HUES64 (cell line): ENCODE results near the gene RAPGEF2. TPM values are rescaled to one million over a fixed set of nuclear protein-coding genes. Genes with fewer than 3 reads are reported as not detected.
"Not testable (repeated sequence)": the region's sequence is repeated elsewhere in the genome, so short reads cannot be mapped to it uniquely, and the experiment has no call there.

Source experiments
- H3K27ac ChIP-seq: 2 replicates; pipeline ENCODE4 v1.7.0; 2013; ENCODE audit warnings: low read depth, low read length, inconsistent platforms
- H3K27me3 ChIP-seq: 2 replicates; pipeline ENCODE4 v1.6.1; 2013; ENCODE audit warnings: mild to moderate bottlenecking, low read length; ENCODE audit not compliant: insufficient read depth
- H3K36me3 ChIP-seq: 2 replicates; pipeline ENCODE4 v1.6.1; 2013; ENCODE audit warnings: mild to moderate bottlenecking, low read length; ENCODE audit not compliant: insufficient read depth
- H3K4me1 ChIP-seq: 2 replicates; pipeline ENCODE4 v1.6.1; 2013; ENCODE audit warnings: mild to moderate bottlenecking, low read length, moderate library complexity; ENCODE audit not compliant: insufficient read depth
- H3K4me3 ChIP-seq: 2 replicates; pipeline ENCODE4 v1.5.1; 2013; ENCODE audit warnings: mild to moderate bottlenecking, low read length, moderate library complexity
- H3K9ac ChIP-seq: 2 replicates; pipeline ENCODE4 v1.6.1; 2013; ENCODE audit warnings: mild to moderate bottlenecking, low read depth, low read length
- H3K9me3 ChIP-seq: 2 replicates; pipeline ENCODE4 v1.6.1; 2013; ENCODE audit warnings: low read depth, low read length; ENCODE audit not compliant: insufficient read depth
- WGBS: fragments of 150-250, 120-280 bp; methylation state at CpG from one replicate; pipeline ENCODE4 v1.1.7; 2013; ENCODE audit warnings: missing lambda C conversion rate; 5-methylcytosine and 5-hydroxymethylcytosine counted together
- polyA plus RNA-seq, 2 experiments: library from polyadenylated mRNA; stranded (reverse); fragments of 50-300 nt; gene quantifications; one replicate each; pipeline ENCODE4 v1.2.3, GENCODE V29; 2013

RAPGEF2 gene, protein sequence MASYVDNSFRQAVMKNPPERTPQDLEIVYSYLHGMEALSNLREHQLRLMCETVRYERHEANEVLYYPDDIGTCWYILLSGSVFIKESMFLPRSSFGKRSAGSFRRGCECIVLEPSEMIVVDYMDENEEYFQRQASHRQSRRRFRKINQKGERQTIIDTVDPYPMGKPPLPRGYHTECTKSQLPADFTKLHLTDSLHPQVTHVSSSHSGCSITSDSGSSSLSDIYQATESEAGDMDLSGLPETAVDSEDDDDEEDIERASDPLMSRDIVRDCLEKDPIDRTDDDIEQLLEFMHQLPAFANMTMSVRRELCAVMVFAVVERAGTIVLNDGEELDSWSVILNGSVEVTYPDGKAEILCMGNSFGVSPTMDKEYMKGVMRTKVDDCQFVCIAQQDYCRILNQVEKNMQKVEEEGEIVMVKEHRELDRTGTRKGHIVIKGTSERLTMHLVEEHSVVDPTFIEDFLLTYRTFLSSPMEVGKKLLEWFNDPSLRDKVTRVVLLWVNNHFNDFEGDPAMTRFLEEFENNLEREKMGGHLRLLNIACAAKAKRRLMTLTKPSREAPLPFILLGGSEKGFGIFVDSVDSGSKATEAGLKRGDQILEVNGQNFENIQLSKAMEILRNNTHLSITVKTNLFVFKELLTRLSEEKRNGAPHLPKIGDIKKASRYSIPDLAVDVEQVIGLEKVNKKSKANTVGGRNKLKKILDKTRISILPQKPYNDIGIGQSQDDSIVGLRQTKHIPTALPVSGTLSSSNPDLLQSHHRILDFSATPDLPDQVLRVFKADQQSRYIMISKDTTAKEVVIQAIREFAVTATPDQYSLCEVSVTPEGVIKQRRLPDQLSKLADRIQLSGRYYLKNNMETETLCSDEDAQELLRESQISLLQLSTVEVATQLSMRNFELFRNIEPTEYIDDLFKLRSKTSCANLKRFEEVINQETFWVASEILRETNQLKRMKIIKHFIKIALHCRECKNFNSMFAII (N-terminal part only)
- 26.8 TPM for polyA plus RNA-seq (2013, experiment 1 of 2)
- polyA plus RNA-seq (2013, experiment 2 of 2) = 23.9 TPM

DNA sequence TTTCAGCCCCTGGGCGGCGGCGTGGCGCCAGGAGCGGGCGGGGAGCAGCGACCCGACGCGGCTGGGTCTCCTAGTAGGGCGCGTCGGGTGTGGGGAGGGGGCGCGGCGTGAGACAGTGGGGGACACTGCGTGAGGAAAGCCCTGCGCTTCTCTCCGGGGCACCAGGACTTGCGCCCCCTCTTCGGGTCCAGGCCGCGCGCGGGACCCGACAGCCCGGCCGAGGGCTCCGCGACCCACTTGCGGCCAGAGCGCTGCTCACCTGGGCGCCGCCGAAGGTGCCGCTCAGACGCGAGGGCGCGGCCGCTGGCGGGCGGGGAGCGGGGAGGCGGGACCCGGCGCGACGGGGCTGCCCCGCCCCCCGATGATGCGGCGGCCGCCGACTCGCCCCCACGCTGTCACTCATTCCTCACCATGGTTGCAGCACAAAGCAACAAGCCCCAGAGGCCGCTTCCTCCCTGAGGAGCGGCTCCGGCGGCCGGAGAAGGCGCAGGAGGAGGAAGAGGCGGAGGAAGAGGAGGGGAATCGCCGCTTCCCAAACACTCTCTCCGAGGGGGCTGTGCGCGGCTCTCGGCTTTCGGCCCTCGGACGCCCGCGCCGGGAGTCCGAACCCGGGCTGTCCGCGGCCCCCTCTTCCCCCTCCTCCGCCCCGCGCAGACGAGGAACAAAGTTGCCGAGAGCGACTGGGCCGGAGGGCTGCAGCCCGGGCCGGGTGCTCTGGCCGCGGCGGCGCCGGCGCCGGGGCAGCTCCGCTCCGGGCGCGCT, at the start of gene RAPGEF2:
Gene RAPGEF2, plus strand, starts transcription at position 458 of the 762 bp plus-strand sequence. CDS start 1,084 bp downstream, outside the sequence.
- Histone ChIP-seq H3K27ac (peak within 1 kb of the TSS; percentile 87; the same call in 1 of the 2 replicates), H3K36me3 (no peaks in the 10 kb centered on the region)

DNA sequence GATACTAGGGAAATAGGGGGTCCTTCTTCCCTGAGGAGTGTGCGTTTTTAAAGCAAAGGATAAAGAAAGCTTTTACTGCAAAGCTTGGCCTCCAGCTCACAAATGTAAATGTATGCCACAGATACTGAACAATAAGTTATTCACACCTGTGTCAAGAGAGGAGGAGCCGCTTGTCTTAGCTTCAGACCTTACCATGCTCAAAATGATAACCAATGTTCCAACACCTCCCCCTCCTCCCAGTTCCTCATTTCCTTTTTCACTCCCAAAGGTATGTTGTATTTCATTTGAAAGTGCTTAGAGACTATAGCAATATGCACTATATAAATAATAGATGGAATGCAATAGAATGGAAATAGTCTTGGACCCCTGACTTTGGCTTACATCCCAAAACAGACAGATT, 47.0 kb upstream of the RAPGEF2 start:
- 54% methylated on average over 2 of the region's 2 CpGs for WGBS
- H3K36me3 ChIP-seq = no peaks in the 10 kb centered on the region
- H3K9me3 ChIP-seq = no peaks in the 10 kb centered on the region
- peaks cover 33% of the 10 kb centered on the region for H3K4me1 ChIP-seq
- H3K27me3 ChIP-seq = no peaks in the 10 kb centered on the region
- no peak overlapping the region for H3K27ac ChIP-seq
- H3K4me3 ChIP-seq = no peak overlapping the region
- H3K9ac ChIP-seq = no peak overlapping the region

More for the DNA sequence above, at the start of gene RAPGEF2:
- peaks cover 20% of the 10 kb centered on the region for H3K27me3 ChIP-seq
- H3K9me3 ChIP-seq = no peaks in the 10 kb centered on the region
- peak within 1 kb of the TSS; percentile 88 for H3K4me3 ChIP-seq
- H3K4me1 ChIP-seq = peaks cover 41% of the 10 kb centered on the region
- under 1% methylated on average over 97 of the region's 100 CpGs for WGBS
- peak within 1 kb of the TSS; percentile 83 for H3K9ac ChIP-seq

DNA sequence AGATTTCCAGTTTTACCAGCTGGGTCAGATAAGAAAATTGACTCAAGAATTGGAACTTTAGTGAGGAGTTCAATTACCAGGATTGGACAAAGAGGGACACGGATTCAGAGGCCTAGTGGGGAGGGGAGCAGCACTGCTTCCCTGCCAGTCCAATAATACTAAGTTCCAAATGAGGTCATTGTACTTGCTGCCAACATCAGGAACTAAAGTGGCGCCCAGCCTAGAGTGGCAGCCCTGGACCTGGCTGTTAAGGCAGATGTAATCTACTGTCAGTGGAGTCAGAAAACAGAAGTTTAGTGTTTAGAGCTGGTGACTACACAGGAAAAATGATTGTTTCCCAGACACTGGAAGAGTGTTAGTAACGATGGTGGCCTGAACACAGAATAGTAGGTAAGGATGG, 42.7 kb upstream of the RAPGEF2 start:
- peaks cover 20% of the 10 kb centered on the region for H3K4me1 ChIP-seq
- WGBS = 94% methylated on average over 3 of the region's 3 CpGs
- no peak overlapping the region for H3K4me3 ChIP-seq
- H3K9ac ChIP-seq = no peak overlapping the region
- no peaks in the 10 kb centered on the region for H3K36me3 ChIP-seq
- no peaks in the 10 kb centered on the region for H3K9me3 ChIP-seq
- H3K27ac ChIP-seq = no peak overlapping the region
- no peaks in the 10 kb centered on the region for H3K27me3 ChIP-seq

DNA sequence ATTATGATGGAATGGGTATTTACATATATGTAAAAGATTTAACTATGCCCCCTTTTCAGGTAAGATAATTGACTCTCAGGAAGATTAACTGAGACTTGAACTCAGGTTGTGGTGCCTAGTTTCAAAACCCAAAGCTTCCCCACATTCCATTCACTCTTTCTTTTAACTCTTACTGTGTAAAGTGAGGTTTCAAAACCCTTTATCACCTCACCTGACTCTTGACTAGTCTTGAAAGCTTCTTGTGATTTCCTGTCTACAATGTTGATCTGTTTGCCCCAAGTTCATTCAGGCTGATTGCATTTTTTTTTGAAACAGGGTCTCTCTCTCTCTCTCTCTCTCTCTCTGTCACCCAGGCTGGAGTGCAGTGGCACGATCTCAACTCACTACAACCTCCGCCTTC, 40.5 kb upstream of the RAPGEF2 start:
- Histone ChIP-seq H3K27me3 (no peaks in the 10 kb centered on the region), H3K9ac (no peak overlapping the region), H3K36me3 (no peaks in the 10 kb centered on the region), H3K4me3 (no peak overlapping the region), H3K27ac (no peak overlapping the region), H3K4me1 (peaks cover 6% of the 10 kb centered on the region; the same call in 1 of the 2 replicates), H3K9me3 (no peaks in the 10 kb centered on the region)
- WGBS = 44% methylated on average over 2 of the region's 2 CpGs

DNA sequence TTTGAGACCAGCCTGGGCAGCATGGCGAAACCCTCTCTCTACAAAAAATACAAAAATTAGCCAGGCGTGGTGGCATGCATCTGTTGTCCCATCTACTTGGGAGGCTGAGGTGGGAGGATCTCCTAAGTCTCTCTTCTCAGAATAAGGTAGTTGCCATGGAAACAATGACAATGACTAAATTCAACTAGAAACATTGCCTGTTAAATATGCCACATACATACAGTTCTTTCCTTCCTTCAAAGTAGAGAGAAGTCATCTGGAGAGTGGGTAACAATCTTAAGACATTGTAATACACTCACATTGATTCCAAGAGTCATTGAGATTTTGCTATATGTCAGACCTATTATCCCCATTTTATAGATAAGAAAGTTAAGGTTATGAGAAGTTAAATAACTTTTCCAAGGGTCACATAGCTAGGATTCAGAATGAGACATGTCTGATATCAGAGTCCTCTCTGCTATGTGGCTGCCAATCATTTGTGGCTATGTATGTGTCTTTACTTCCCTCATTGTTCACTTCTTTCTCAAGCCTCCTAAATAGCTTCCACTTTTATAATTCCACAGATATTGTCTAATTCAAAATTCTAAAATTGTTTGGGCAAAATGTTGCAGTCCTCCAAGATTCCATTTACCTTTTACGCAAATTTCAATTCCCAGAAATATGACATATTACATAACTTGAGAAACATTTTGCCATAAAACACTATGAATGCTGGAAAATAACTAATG, 37.2 kb upstream of the RAPGEF2 start:
- WGBS = 88% methylated on average over 3 of the region's 3 CpGs
- H3K9ac ChIP-seq = no peak overlapping the region

DNA sequence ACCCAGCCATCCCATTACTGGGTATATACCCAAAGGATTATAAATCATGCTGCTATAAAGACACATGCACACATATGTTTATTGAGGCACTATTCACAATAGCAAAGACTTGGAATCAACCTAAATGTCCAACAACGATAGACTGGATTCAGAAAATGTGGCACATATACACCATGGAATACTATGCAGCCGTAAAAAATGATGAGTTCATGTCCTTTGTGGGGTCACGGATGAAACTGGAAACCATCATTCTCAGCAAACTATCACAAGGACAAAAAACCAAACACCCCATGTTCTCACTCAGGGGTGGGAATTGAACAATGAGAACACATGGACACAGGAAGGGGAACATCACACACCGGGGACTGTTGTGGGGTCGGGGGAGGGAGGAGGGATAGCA, 34.7 kb upstream of the RAPGEF2 start:
- WGBS = 95% methylated on average over 3 of the region's 5 CpGs
- H3K27me3 ChIP-seq, H3K9ac ChIP-seq, H3K36me3 ChIP-seq, H3K9me3 ChIP-seq, H3K4me3 ChIP-seq, H3K27ac ChIP-seq: not testable (repeated sequence)
- peaks cover 27% of the 10 kb centered on the region for H3K4me1 ChIP-seq

More for the DNA sequence above, 37.2 kb upstream of the RAPGEF2 start:
- Histone ChIP-seq H3K27me3 (no peaks in the 10 kb centered on the region), H3K4me3 (no peak overlapping the region), H3K4me1 (peaks cover 6% of the 10 kb centered on the region; the same call in 1 of the 2 replicates), H3K36me3 (no peaks in the 10 kb centered on the region), H3K27ac (no peak overlapping the region), H3K9me3 (no peaks in the 10 kb centered on the region)

DNA sequence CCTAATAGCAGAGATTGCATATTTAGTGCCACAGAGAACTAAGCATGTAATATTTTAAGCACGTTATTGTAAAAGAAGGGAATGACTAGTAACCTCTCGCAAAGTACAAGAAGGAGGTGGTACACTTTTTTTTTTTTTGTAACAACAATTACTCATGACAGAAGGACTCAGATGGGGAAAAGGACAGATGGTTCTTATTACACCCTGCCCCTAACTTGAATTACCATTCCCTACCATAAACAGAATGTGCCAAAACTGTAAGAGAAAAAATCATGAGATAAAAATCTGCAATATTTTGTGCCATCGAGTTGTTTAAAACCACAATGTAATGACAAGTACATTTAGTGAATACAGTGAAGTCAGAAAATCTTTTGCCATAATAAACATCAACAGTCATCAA, 33.0 kb upstream of the RAPGEF2 start:
- 96% methylated on average over 2 of the region's 3 CpGs for WGBS
- no peak overlapping the region for H3K27ac ChIP-seq

DNA sequence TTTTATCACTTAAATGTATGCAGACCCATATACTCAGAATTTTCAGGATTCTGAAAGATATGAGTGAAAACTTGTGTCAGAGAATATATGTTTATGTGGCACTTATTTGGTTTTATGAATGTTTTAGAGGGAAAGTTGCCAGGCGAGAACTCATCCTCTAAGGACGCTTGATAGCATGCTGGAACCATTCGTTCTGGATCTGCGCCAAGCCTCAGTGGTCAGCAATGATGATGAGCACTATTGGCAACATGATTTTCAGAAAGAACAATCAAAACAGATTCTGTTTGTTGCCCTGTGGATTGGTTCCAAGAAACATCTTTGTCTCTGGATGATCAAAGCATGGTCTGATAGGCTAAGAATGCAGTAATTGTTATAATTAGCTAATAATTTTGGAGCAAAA, 32.1 kb upstream of the RAPGEF2 start:
- Histone ChIP-seq H3K27me3 (no peaks in the 10 kb centered on the region), H3K4me1 (peaks cover 20% of the 10 kb centered on the region), H3K4me3 (no peak overlapping the region), H3K27ac (no peak overlapping the region; the same call in 1 of the 2 replicates), H3K9me3 (no peaks in the 10 kb centered on the region), H3K9ac (no peak overlapping the region; the same call in 1 of the 2 replicates), H3K36me3 (no peaks in the 10 kb centered on the region)
- 93% methylated on average over 4 of the region's 4 CpGs for WGBS

More for the DNA sequence above, 33.0 kb upstream of the RAPGEF2 start:
- no peaks in the 10 kb centered on the region for H3K36me3 ChIP-seq
- H3K9me3 ChIP-seq = no peaks in the 10 kb centered on the region
- no peak overlapping the region for H3K9ac ChIP-seq
- no peaks in the 10 kb centered on the region for H3K27me3 ChIP-seq
- H3K4me1 ChIP-seq = peaks cover 24% of the 10 kb centered on the region
- no peak overlapping the region for H3K4me3 ChIP-seq

DNA sequence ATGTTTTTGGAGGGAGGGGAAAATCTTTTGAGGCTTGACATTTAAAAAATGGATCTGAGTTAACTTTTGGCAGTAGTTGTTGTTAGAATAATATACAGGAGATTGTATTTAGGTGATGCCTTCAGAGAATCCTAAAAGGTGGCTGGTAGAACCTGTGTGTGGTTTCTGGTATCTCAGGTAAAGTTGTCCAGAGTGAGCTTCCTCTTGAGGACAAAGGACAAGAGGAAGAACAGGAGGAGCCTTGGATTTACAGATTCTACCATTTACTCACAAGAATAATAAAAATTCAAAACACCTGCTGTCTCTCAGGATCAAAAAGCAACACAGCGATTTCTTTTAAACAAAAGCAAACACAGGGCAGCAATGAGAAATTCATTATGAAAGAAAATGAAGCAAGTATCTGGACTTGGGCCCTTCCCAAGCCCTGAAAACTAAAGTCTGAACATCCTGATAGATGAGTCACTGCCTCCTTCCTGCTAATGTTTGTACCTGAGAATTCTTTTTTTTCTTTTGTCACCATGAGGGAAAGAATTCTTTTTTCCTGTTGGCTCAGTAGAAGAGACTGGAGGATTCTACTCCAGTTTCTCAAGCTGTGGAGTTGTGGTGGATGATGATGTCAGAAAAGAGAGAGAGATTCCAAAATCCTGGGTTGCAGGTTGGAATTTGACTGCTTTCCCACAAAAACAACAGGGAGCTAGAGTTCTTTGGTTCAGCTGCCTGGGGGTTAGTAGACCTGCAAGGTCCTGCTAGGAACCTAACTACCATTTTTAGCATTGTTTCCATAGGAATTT, 31.5 kb upstream of the RAPGEF2 start:
- peak overlapping the region; percentile 3; the same call in 1 of the 2 replicates for H3K9ac ChIP-seq
- H3K4me1 ChIP-seq = peaks cover 20% of the 10 kb centered on the region
- peak overlapping the region; percentile 83 for H3K27ac ChIP-seq
- no peaks in the 10 kb centered on the region for H3K36me3 ChIP-seq
- no peak overlapping the region for H3K4me3 ChIP-seq
- no peaks in the 10 kb centered on the region for H3K27me3 ChIP-seq
- WGBS = 90% methylated on average over 1 of the region's 1 CpG
- no peaks in the 10 kb centered on the region for H3K9me3 ChIP-seq
